ENCODE measurements around the gene GLUD2.
"Not testable (repeated sequence)": the region's sequence is repeated elsewhere in the genome, so short reads cannot be mapped to it uniquely, and the experiment has no call there.

- TF ChIP-seq CTCF (conservative IDR thresholded peaks at IDR 0.05; ENCODE audit: low read depth, low read length); MXI1 (IDR thresholded peaks at IDR 0.05; ENCODE audit: borderline replicate concordance, low read depth, low read length); CEBPB (IDR thresholded peaks at IDR 0.05; ENCODE audit: low read depth, low read length); POLR2A (IDR thresholded peaks at IDR 0.05; ENCODE audit: low read depth, low read length); CHD1 (IDR thresholded peaks at IDR 0.05; ENCODE audit: low read depth, low read length); MAFK (IDR thresholded peaks at IDR 0.05; ENCODE audit: low read depth, low read length); RFX5 (IDR thresholded peaks at IDR 0.05; ENCODE audit: low read depth, low read length); USF2 (IDR thresholded peaks at IDR 0.05; ENCODE audit: low read depth, low read length); SMC3 (IDR thresholded peaks at IDR 0.05; ENCODE audit: low read depth, low read length); RAD21 (IDR thresholded peaks at IDR 0.05; ENCODE audit: low read length); FOS (IDR thresholded peaks at IDR 0.05; ENCODE audit: low read depth, low read length); NFE2L2 (IDR thresholded peaks at IDR 0.05; ENCODE audit: low read depth, low read length); ELK1 (IDR thresholded peaks at IDR 0.05; ENCODE audit: borderline replicate concordance, low read depth, low read length); BHLHE40 (IDR thresholded peaks at IDR 0.05; ENCODE audit: low read depth, low read length): not testable (repeated sequence)
These were observed at the start of gene GLUD2 for GRCh38 chrX:121047441-121048419.
